H1 (cell line): Measurements from ENCODE around the gene URB2. TPM values are rescaled to one million over a fixed set of nuclear protein-coding genes. Genes with fewer than 3 reads are reported as not detected.

ENCODE experiments used
- CTCF ChIA-PET: fragments of 300-600 bp; sonication (Branson Sonifier 250); formaldehyde crosslinking; loops from one replicate; lab custom pipeline; 2021; ENCODE audit not compliant: partially characterized antibody; lab: Charles Lee
- POLR2A ChIA-PET: fragments of 300-600 bp; sonication (Branson Sonifier 250); formaldehyde crosslinking; loops from one replicate; lab custom pipeline; 2021; ENCODE audit warnings: inconsistent platforms; ENCODE audit not compliant: partially characterized antibody; lab: Charles Lee
- DNase-seq, 2 experiments: peaks; one replicate each; pipeline versions ENCODE4 v3.0.0 to v3.0.0-alpha.2; 2010 to 2022; ENCODE audit warnings: low spot score in 2 of 2, low read depth in 1 of 2, mixed read lengths in 1 of 2
- FAIRE-seq: peaks from 2 replicates; lab custom pipeline; 2011; peaks lifted over from hg19 to GRCh38; lab: Jason Lieb, UNC
- H2AFZ ChIP-seq: 2 replicates; pipeline ENCODE4 v1.8.1; 2012; ENCODE audit warnings: low read length, inconsistent platforms
- H2AK5ac ChIP-seq: 2 replicates; pipeline ENCODE4 v1.6.1; 2013; ENCODE audit warnings: low read depth, low read length
- H2BK120ac ChIP-seq: replicated peaks from 2 replicates; pipeline ENCODE3; 2013; ENCODE audit warnings: low read depth, low read length, inconsistent platforms
- H2BK12ac ChIP-seq: 2 replicates; pipeline ENCODE4 v1.6.1; 2013; ENCODE audit warnings: low read depth, low read length
- H2BK15ac ChIP-seq: 2 replicates; pipeline ENCODE4 v1.6.1; 2013; ENCODE audit warnings: low read length
- H2BK20ac ChIP-seq: 2 replicates; pipeline ENCODE4 v1.6.1; 2013; ENCODE audit warnings: low read length
- H2BK5ac ChIP-seq: 2 replicates; pipeline ENCODE4 v1.6.1; 2013; ENCODE audit warnings: low read depth, low read length
- H3K14ac ChIP-seq: 2 replicates; pipeline ENCODE4 v1.6.1; 2013; ENCODE audit warnings: inconsistent platforms; ENCODE audit not compliant: insufficient read length
- H3K18ac ChIP-seq: 2 replicates; pipeline ENCODE4 v1.6.1; 2013; ENCODE audit warnings: low read length; ENCODE audit errors: extremely low read depth
- H3K23ac ChIP-seq: 2 replicates; pipeline ENCODE4 v1.6.1; 2013; ENCODE audit warnings: inconsistent platforms; ENCODE audit not compliant: insufficient read length
- H3K23me2 ChIP-seq: 2 replicates; pipeline ENCODE4 v1.6.1; 2013; ENCODE audit warnings: low read depth, low read length
- H3K27ac ChIP-seq: 2 replicates; pipeline ENCODE4 v1.6.1; 2011; ENCODE audit warnings: low read depth, low read length, inconsistent platforms
- H3K27me3 ChIP-seq, 4 experiments: replicated peaks in 1 of 4; 1 replicate in 1 of 4; 2 replicates in 3 of 4; pipeline versions ENCODE4 v1.6.1 to v1.8.1; 2011 to 2013; ENCODE audit warnings: low read length in 3 of 4, mild to moderate bottlenecking in 3 of 4, inconsistent platforms in 2 of 4, mixed read lengths in 2 of 4, moderate library complexity in 1 of 4; ENCODE audit not compliant: control insufficient read depth in 3 of 4, insufficient read depth in 3 of 4; ENCODE audit errors: extremely low read depth in 1 of 4
- H3K36me3 ChIP-seq, 4 experiments: 2 replicates each; pipeline versions ENCODE4 v1.6.1 to v1.8.1; 2011 to 2013; ENCODE audit warnings: mild to moderate bottlenecking in 4 of 4, low read length in 3 of 4, moderate library complexity in 2 of 4, control low read depth in 1 of 4, inconsistent platforms in 1 of 4; ENCODE audit not compliant: insufficient read depth in 4 of 4, control insufficient read depth in 2 of 4
- H3K4ac ChIP-seq: replicated peaks from 2 replicates; pipeline ENCODE3; 2013; ENCODE audit warnings: low read length, low read depth, mixed read lengths, inconsistent platforms; ENCODE audit not compliant: insufficient read length
- H3K4me1 ChIP-seq, 4 experiments: replicated peaks in 1 of 4; 1 replicate in 1 of 4; 2 replicates in 3 of 4; pipeline versions ENCODE4 v1.6.1 to v1.8.1; 2011 to 2013; ENCODE audit warnings: low read length in 3 of 4, inconsistent platforms in 2 of 4, mixed read lengths in 1 of 4; ENCODE audit not compliant: insufficient read depth in 4 of 4, control insufficient read depth in 3 of 4
- H3K4me2 ChIP-seq, 2 experiments: 2 replicates each; pipeline versions ENCODE4 v1.6.1 to v1.8.1; 2011 to 2013; ENCODE audit warnings: low read depth in 2 of 2, low read length in 2 of 2, control low read depth in 1 of 2, inconsistent platforms in 1 of 2, mild to moderate bottlenecking in 1 of 2; ENCODE audit not compliant: insufficient read depth in 1 of 2
- H3K4me3 ChIP-seq, 4 experiments: fragments of 200-600, 300-600 bp in 1 of 4; sonication (generic), shearing (Covaris generic), sonication (Bioruptor Twin) in 1 of 4; 2 replicates each; pipeline versions ENCODE4 v1.5.1 to v1.8.1; 2011 to 2016; ENCODE audit warnings: low read length in 4 of 4, low read depth in 3 of 4, control low read depth in 2 of 4, inconsistent platforms in 2 of 4, mild to moderate bottlenecking in 2 of 4, mixed read lengths in 1 of 4, moderate library complexity in 1 of 4; ENCODE audit not compliant: insufficient read depth in 2 of 4; ENCODE audit errors: extremely low read depth in 1 of 4
- H3K56ac ChIP-seq: replicated peaks from 2 replicates; pipeline ENCODE3; 2013; ENCODE audit warnings: low read depth, mild to moderate bottlenecking, mixed read lengths, low read length, inconsistent platforms; ENCODE audit not compliant: insufficient read length
- H3K79me1 ChIP-seq: 2 replicates; pipeline ENCODE4 v1.6.1; 2013; ENCODE audit warnings: low read depth, low read length, control low read depth
- H3K79me2 ChIP-seq, 2 experiments: 2 replicates each; pipeline versions ENCODE4 v1.6.1 to v1.8.1; 2012 to 2013; ENCODE audit warnings: low read length in 2 of 2, mild to moderate bottlenecking in 2 of 2, inconsistent platforms in 1 of 2; ENCODE audit not compliant: insufficient read depth in 2 of 2, control insufficient read depth in 1 of 2
- H3K9ac ChIP-seq, 4 experiments: replicated peaks in 1 of 4; 1 replicate in 1 of 4; 2 replicates in 3 of 4; pipeline versions ENCODE4 v1.6.1 to v1.8.1; 2011 to 2013; ENCODE audit warnings: low read depth in 3 of 4, low read length in 3 of 4, control low read depth in 2 of 4, mild to moderate bottlenecking in 2 of 4, moderate library complexity in 2 of 4, inconsistent platforms in 1 of 4; ENCODE audit errors: extremely low read depth in 1 of 4
- H3K9me3 ChIP-seq, 2 experiments: 2 replicates each; pipeline versions ENCODE4 v1.6.1 to v1.8.1; 2012 to 2013; ENCODE audit warnings: mild to moderate bottlenecking in 2 of 2, moderate library complexity in 2 of 2, control low read depth in 1 of 2, inconsistent platforms in 1 of 2, low read depth in 1 of 2, low read length in 1 of 2, mixed read lengths in 1 of 2; ENCODE audit not compliant: insufficient read depth in 2 of 2
- H4K20me1 ChIP-seq, 2 experiments: replicated peaks in 1 of 2; 2 replicates each; pipeline versions ENCODE3 to v1.8.1; 2011 to 2013; ENCODE audit warnings: inconsistent platforms in 2 of 2, low read length in 2 of 2, mild to moderate bottlenecking in 1 of 2; ENCODE audit not compliant: insufficient read depth in 2 of 2, control insufficient read depth in 1 of 2
- H4K5ac ChIP-seq: 2 replicates; pipeline ENCODE4 v1.6.1; 2013; ENCODE audit warnings: low read length, low read depth, mixed read lengths, inconsistent platforms; ENCODE audit not compliant: insufficient read length
- H4K8ac ChIP-seq: 2 replicates; pipeline ENCODE4 v1.8.0; 2013; ENCODE audit warnings: mild to moderate bottlenecking, moderate library complexity, low read length, inconsistent platforms; ENCODE audit not compliant: insufficient read depth; ENCODE audit errors: extremely low read depth
- H4K91ac ChIP-seq: replicated peaks from 2 replicates; pipeline ENCODE3; 2013; ENCODE audit warnings: low read length, mixed read lengths, inconsistent platforms; ENCODE audit not compliant: insufficient read length
- CREB1 ChIP-seq: IDR thresholded peaks from 2 replicates; pipeline ENCODE4 v1.6.1; 2012; ENCODE audit warnings: inconsistent platforms
- EGR1 ChIP-seq: IDR thresholded peaks from 2 replicates; pipeline ENCODE4 v1.6.1; 2011; ENCODE audit warnings: low read depth, low read length, borderline replicate concordance
- EP300 ChIP-seq, 2 experiments: IDR thresholded peaks; 1 replicate in 1 of 2; 2 replicates in 1 of 2; pipeline ENCODE4 v1.6.1; 2011 to 2012; ENCODE audit warnings: low read depth in 2 of 2, low read length in 2 of 2, mild to moderate bottlenecking in 2 of 2, borderline replicate concordance in 1 of 2, inconsistent platforms in 1 of 2, moderate library complexity in 1 of 2
- EZH2 ChIP-seq: fragments of 200-600 bp; sonication (generic); IDR thresholded peaks from 2 replicates; pipeline ENCODE4 v1.7.1; 2012; ENCODE audit warnings: low read depth, mild to moderate bottlenecking, moderate library complexity, low read length, inconsistent platforms; ENCODE audit not compliant: severe bottlenecking
- GABPA ChIP-seq: IDR thresholded peaks from 2 replicates; pipeline ENCODE4 v1.6.1; 2011; ENCODE audit warnings: mild to moderate bottlenecking, low read length, moderate library complexity, borderline replicate concordance; ENCODE audit not compliant: insufficient read depth
- JUN ChIP-seq: IDR thresholded peaks from 2 replicates; pipeline ENCODE4 v1.6.1; 2011; ENCODE audit warnings: low read depth, mild to moderate bottlenecking, improper control_type of control experiment, low read length
- SIRT6 ChIP-seq: IDR thresholded peaks from one replicate; pipeline ENCODE4 v1.7.1; 2012; ENCODE audit warnings: low read length, inconsistent platforms
- SP2 ChIP-seq: IDR thresholded peaks from 2 replicates; pipeline ENCODE4 v1.6.1; 2012; ENCODE audit warnings: mild to moderate bottlenecking, low read length, inconsistent platforms
- ZNF274 ChIP-seq: IDR thresholded peaks from 2 replicates; pipeline ENCODE4 v1.7.0; 2012; ENCODE audit warnings: low read length, borderline replicate concordance; ENCODE audit errors: extremely low read depth
- polyA plus RNA-seq, 7 experiments: library from polyadenylated mRNA; depleted of rRNA in 3 of 7; stranded (reverse) in 5 of 7; unstranded in 2 of 7; fragments of >200 nt in 5 of 7; fragments of 200-250 nt in 2 of 7; gene quantifications; 1 replicate in 5 of 7; 2 replicates in 1 of 7; 4 replicates in 1 of 7; pipeline versions ENCODE4 v1.2.1 to v1.2.3, GENCODE V29; 2011 to 2013; ENCODE audit warnings: missing spikeins in 2 of 7, mixed read lengths in 2 of 7
- total RNA-seq: library from RNA; stranded (reverse); fragmentation: NEBNext Ultra II Directional; extraction: Animal tissue kit (Norgen Biotek cat#: 25700); gene quantifications from 2 replicates; pipeline ENCODE4 v1.2.1, GENCODE V29; 2021
- TF ChIP-seq, protein P1 (sequence below), 3 experiments: IDR thresholded peaks; 1 replicate in 2 of 3; 2 replicates in 1 of 3; pipeline versions ENCODE4 v1.5.1 to v1.6.1; 2011; ENCODE audit warnings: low read length in 3 of 3, mild to moderate bottlenecking in 3 of 3, inconsistent platforms in 2 of 3, low read depth in 1 of 3, moderate library complexity in 1 of 3; ENCODE audit not compliant: insufficient read depth in 1 of 3; ENCODE audit errors: control extremely low read depth in 1 of 3
- TF ChIP-seq, protein P2 (sequence below): IDR thresholded peaks from 2 replicates; pipeline ENCODE4 v1.6.1; 2012; ENCODE audit warnings: low read length, inconsistent platforms

Gene URB2
- total and polyA plus RNA-seq, 2 of the 8 experiments (the other 6 are each of a cell fraction or from before 2014, with no cell fraction given): 13.7 to 33.0 TPM

- FAIRE-seq: no peak
- H4K8ac ChIP-seq: no peak overlapping the region
- TF ChIP-seq EGR1 (no peak), SIRT6 (no peak), EP300 (IDR thresholded peaks at IDR 0.05; ENCODE audit: borderline replicate concordance in 1 of 2, low read depth in 2 of 2, low read length in 2 of 2) (no peak), EZH2 (no peak), SP2 (no peak), JUN (no peak), CREB1 (no peak), GABPA (no peak), ZNF274 (no peak)
- TF ChIP-seq, protein P1, sequence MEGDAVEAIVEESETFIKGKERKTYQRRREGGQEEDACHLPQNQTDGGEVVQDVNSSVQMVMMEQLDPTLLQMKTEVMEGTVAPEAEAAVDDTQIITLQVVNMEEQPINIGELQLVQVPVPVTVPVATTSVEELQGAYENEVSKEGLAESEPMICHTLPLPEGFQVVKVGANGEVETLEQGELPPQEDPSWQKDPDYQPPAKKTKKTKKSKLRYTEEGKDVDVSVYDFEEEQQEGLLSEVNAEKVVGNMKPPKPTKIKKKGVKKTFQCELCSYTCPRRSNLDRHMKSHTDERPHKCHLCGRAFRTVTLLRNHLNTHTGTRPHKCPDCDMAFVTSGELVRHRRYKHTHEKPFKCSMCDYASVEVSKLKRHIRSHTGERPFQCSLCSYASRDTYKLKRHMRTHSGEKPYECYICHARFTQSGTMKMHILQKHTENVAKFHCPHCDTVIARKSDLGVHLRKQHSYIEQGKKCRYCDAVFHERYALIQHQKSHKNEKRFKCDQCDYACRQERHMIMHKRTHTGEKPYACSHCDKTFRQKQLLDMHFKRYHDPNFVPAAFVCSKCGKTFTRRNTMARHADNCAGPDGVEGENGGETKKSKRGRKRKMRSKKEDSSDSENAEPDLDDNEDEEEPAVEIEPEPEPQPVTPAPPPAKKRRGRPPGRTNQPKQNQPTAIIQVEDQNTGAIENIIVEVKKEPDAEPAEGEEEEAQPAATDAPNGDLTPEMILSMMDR (IDR thresholded peaks at IDR 0.05; ENCODE audit: control extremely low read depth in 1 of 3, insufficient read depth in 1 of 3, low read depth in 1 of 3, low read length in 3 of 3): no peak
- TF ChIP-seq, protein P2, sequence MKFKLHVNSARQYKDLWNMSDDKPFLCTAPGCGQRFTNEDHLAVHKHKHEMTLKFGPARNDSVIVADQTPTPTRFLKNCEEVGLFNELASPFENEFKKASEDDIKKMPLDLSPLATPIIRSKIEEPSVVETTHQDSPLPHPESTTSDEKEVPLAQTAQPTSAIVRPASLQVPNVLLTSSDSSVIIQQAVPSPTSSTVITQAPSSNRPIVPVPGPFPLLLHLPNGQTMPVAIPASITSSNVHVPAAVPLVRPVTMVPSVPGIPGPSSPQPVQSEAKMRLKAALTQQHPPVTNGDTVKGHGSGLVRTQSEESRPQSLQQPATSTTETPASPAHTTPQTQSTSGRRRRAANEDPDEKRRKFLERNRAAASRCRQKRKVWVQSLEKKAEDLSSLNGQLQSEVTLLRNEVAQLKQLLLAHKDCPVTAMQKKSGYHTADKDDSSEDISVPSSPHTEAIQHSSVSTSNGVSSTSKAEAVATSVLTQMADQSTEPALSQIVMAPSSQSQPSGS: no peak
These were observed 49.3 kb downstream of the URB2 start for GRCh38 chr1:229675396-229675795.

More at GRCh38 chr1:229675396-229675795, 49.3 kb downstream of the URB2 start:
- H3K14ac ChIP-seq: no peak overlapping the region
- POLR2A ChIA-PET: no interaction called here
- H2AFZ ChIP-seq: no peak overlapping the region
- no peak overlapping the region for H3K27ac ChIP-seq
- H2BK20ac ChIP-seq: no peak overlapping the region
- no peak overlapping the region for H3K4me3 ChIP-seq
- no peaks in the 10 kb centered on the region for H3K79me2 ChIP-seq
- H3K27me3 ChIP-seq: no peaks in the 10 kb centered on the region
- no peak overlapping the region for H2BK12ac ChIP-seq
- H4K91ac ChIP-seq: no peak overlapping the region
- H3K36me3 ChIP-seq: no peaks in the 10 kb centered on the region
- H2BK120ac ChIP-seq: no peak overlapping the region
- H2AK5ac ChIP-seq: no peak overlapping the region
- no peaks in the 10 kb centered on the region for H4K20me1 ChIP-seq
- DNase-seq: no peak
- CTCF ChIA-PET: interaction anchor here (1.2 kb wide), 1 partner anchor 14 kb away, joined by 4 read pairs; no protein-coding TSS in a partner anchor
- no peaks in the 10 kb centered on the region for H3K4me1 ChIP-seq
- H3K79me1 ChIP-seq: no peaks in the 10 kb centered on the region
- H3K4me2 ChIP-seq: no peak overlapping the region
- no peak overlapping the region for H3K18ac ChIP-seq
- no peaks in the 10 kb centered on the region; the same call in 1 of the 2 replicates for H3K23me2 ChIP-seq
- no peak overlapping the region for H3K9ac ChIP-seq
- no peak overlapping the region for H3K56ac ChIP-seq
- no peak overlapping the region for H3K4ac ChIP-seq
- no peak overlapping the region for H2BK5ac ChIP-seq
- H2BK15ac ChIP-seq: no peak overlapping the region
- no peak overlapping the region for H3K23ac ChIP-seq
- no peak overlapping the region for H4K5ac ChIP-seq
- no peaks in the 10 kb centered on the region for H3K9me3 ChIP-seq
